ENCODE results near the gene TTYH3.
"Not testable (repeated sequence)": the region's sequence is repeated elsewhere in the genome, so short reads cannot be mapped to it uniquely, and the experiment has no call there.

The TTYH3 gene

GRCh38 chr7:2663960-2664359 is 32.2 kb downstream of the TTYH3 start:
- Histone ChIP-seq H3K36me3 (ENCODE audit: control insufficient read depth, insufficient read depth, low read length) (peaks cover 19% of the 10 kb centered on the region), H3K9me3 (ENCODE audit: control insufficient read depth, insufficient read depth, low read depth, low read length) (no peaks in the 10 kb centered on the region; the same call in 1 of the 2 replicates), H3K27me3 (ENCODE audit: control insufficient read depth, insufficient read depth, low read length) (peaks cover 3% of the 10 kb centered on the region; the same call in 1 of the 2 replicates), H3K4me3 (ENCODE audit: low read depth, low read length) (no peak overlapping the region), H3K4me1 (ENCODE audit: control insufficient read depth, insufficient read depth, low read length) (no peaks in the 10 kb centered on the region; the same call in 1 of the 2 replicates), H3K27ac (ENCODE audit: low read depth, low read length) (no peak overlapping the region), H3K9ac (ENCODE audit: low read length) (no peak overlapping the region)

GRCh38 chr7:2665359-2665791 is 33.6 kb downstream of the TTYH3 start:
- H3K36me3 ChIP-seq (ENCODE audit: control insufficient read depth, insufficient read depth, low read length) = peaks cover 13% of the 10 kb centered on the region
- no peak overlapping the region for H3K9ac ChIP-seq (ENCODE audit: low read length)
- no peak overlapping the region for H3K27ac ChIP-seq (ENCODE audit: low read depth, low read length)
- peaks cover 3% of the 10 kb centered on the region; the same call in 1 of the 2 replicates for H3K27me3 ChIP-seq (ENCODE audit: control insufficient read depth, insufficient read depth, low read length)
- no peak overlapping the region for H3K4me3 ChIP-seq (ENCODE audit: low read depth, low read length)
- H3K4me1 ChIP-seq (ENCODE audit: control insufficient read depth, insufficient read depth, low read length) = no peaks in the 10 kb centered on the region; the same call in 1 of the 2 replicates
- no peaks in the 10 kb centered on the region; the same call in 1 of the 2 replicates for H3K9me3 ChIP-seq (ENCODE audit: control insufficient read depth, insufficient read depth, low read depth, low read length)

GRCh38 chr7:2666155-2666554 is 34.4 kb downstream of the TTYH3 start:
- Histone ChIP-seq H3K9me3 (ENCODE audit: control insufficient read depth, insufficient read depth, low read depth, low read length) (no peaks in the 10 kb centered on the region; the same call in 1 of the 2 replicates), H3K9ac (ENCODE audit: low read length) (no peak overlapping the region), H3K4me3 (ENCODE audit: low read depth, low read length) (no peak overlapping the region), H3K36me3 (ENCODE audit: control insufficient read depth, insufficient read depth, low read length) (peaks cover 9% of the 10 kb centered on the region; the same call in 1 of the 2 replicates), H3K27ac (ENCODE audit: low read depth, low read length) (no peak overlapping the region), H3K4me1 (ENCODE audit: control insufficient read depth, insufficient read depth, low read length) (no peaks in the 10 kb centered on the region; the same call in 1 of the 2 replicates), H3K27me3 (ENCODE audit: control insufficient read depth, insufficient read depth, low read length) (peaks cover 3% of the 10 kb centered on the region; the same call in 1 of the 2 replicates)

GRCh38 chr7:2666588-2667250 is 34.9 kb downstream of the TTYH3 start:
- Histone ChIP-seq H3K27me3 (ENCODE audit: control insufficient read depth, insufficient read depth, low read length) (peaks cover 3% of the 10 kb centered on the region; the same call in 1 of the 2 replicates), H3K27ac (ENCODE audit: low read depth, low read length) (no peak overlapping the region), H3K4me1 (ENCODE audit: control insufficient read depth, insufficient read depth, low read length) (no peaks in the 10 kb centered on the region; the same call in 1 of the 2 replicates), H3K4me3 (ENCODE audit: low read depth, low read length) (no peak overlapping the region), H3K36me3 (ENCODE audit: control insufficient read depth, insufficient read depth, low read length) (peaks cover 3% of the 10 kb centered on the region; the same call in 1 of the 2 replicates), H3K9ac (ENCODE audit: low read length) (no peak overlapping the region), H3K9me3 (ENCODE audit: control insufficient read depth, insufficient read depth, low read depth, low read length) (no peaks in the 10 kb centered on the region; the same call in 1 of the 2 replicates)

- peaks cover 3% of the 10 kb centered on the region; the same call in 1 of the 2 replicates for H3K27me3 ChIP-seq (ENCODE audit: control insufficient read depth, insufficient read depth, low read length)
- H3K27ac ChIP-seq (ENCODE audit: low read depth, low read length) = no peak overlapping the region
These were observed 36.1 kb downstream of the TTYH3 start for GRCh38 chr7:2667843-2668242.

DNA sequence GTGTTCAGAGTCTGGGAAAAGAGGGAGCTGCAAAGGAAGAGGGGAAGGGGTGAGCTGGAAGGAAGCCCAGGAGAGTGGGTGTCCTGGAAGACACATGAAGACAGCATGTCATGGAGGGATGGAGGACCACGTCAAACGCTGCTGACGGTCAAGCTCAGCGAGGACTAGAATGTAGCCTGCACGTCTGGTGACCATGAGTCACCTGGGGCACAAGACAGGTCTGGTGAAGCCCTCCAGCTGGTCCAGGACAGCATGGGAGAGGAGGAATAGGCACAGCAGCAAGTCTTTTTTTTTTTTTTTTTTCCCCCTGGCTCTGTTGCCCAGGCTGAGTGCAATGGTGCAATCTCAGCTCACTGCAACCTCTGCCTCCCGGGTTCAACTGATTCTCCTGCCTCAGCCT is 36.6 kb downstream of the TTYH3 start:
- H3K27ac ChIP-seq (ENCODE audit: low read depth, low read length) = no peak overlapping the region
- H3K36me3 ChIP-seq (ENCODE audit: control insufficient read depth, insufficient read depth, low read length) = no peaks in the 10 kb centered on the region
- H3K4me1 ChIP-seq (ENCODE audit: control insufficient read depth, insufficient read depth, low read length) = no peaks in the 10 kb centered on the region; the same call in 1 of the 2 replicates
- no peak overlapping the region for H3K4me3 ChIP-seq (ENCODE audit: low read depth, low read length)
- no peak overlapping the region for H3K9ac ChIP-seq (ENCODE audit: low read length)
- H3K9me3 ChIP-seq (ENCODE audit: control insufficient read depth, insufficient read depth, low read depth, low read length) = no peaks in the 10 kb centered on the region; the same call in 1 of the 2 replicates
- peaks cover 3% of the 10 kb centered on the region; the same call in 1 of the 2 replicates for H3K27me3 ChIP-seq (ENCODE audit: control insufficient read depth, insufficient read depth, low read length)

More at GRCh38 chr7:2667843-2668242, 36.1 kb downstream of the TTYH3 start:
- Histone ChIP-seq H3K9me3 (ENCODE audit: control insufficient read depth, insufficient read depth, low read depth, low read length) (no peaks in the 10 kb centered on the region; the same call in 1 of the 2 replicates), H3K36me3 (ENCODE audit: control insufficient read depth, insufficient read depth, low read length) (no peaks in the 10 kb centered on the region), H3K4me1 (ENCODE audit: control insufficient read depth, insufficient read depth, low read length) (no peaks in the 10 kb centered on the region; the same call in 1 of the 2 replicates), H3K4me3 (ENCODE audit: low read depth, low read length) (no peak overlapping the region), H3K9ac (ENCODE audit: low read length) (no peak overlapping the region)

DNA sequence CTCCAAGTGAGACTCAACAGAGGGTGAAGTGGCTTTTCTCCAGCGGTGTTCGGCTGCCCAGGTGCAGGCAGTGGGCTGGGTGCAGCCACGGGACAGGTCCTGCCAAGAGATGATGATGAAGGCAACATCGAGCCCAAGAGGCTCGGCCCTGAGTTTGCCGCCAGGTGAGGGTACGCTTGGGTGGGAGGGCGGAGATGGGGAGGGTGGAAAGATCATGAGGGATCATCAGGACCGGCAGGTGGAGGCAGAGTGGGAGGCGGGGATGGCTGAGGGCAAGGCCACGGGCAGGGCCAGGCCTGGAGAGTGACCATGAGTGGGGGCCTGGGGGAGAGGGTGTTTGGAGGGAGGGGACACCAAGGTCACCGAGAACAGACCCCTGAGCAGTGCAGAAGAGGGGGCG is 38.4 kb downstream of the TTYH3 start:
- no peaks in the 10 kb centered on the region for H3K4me1 ChIP-seq (ENCODE audit: control insufficient read depth, insufficient read depth, low read length)
- H3K4me3 ChIP-seq (ENCODE audit: low read depth, low read length) = no peak overlapping the region
- H3K27ac ChIP-seq (ENCODE audit: low read depth, low read length) = no peak overlapping the region
- H3K9ac ChIP-seq (ENCODE audit: low read length) = no peak overlapping the region
- no peaks in the 10 kb centered on the region for H3K36me3 ChIP-seq (ENCODE audit: control insufficient read depth, insufficient read depth, low read length)
- H3K9me3 ChIP-seq (ENCODE audit: control insufficient read depth, insufficient read depth, low read depth, low read length) = peaks cover 3% of the 10 kb centered on the region; the same call in 1 of the 2 replicates
- peaks cover 3% of the 10 kb centered on the region; the same call in 1 of the 2 replicates for H3K27me3 ChIP-seq (ENCODE audit: control insufficient read depth, insufficient read depth, low read length)

DNA sequence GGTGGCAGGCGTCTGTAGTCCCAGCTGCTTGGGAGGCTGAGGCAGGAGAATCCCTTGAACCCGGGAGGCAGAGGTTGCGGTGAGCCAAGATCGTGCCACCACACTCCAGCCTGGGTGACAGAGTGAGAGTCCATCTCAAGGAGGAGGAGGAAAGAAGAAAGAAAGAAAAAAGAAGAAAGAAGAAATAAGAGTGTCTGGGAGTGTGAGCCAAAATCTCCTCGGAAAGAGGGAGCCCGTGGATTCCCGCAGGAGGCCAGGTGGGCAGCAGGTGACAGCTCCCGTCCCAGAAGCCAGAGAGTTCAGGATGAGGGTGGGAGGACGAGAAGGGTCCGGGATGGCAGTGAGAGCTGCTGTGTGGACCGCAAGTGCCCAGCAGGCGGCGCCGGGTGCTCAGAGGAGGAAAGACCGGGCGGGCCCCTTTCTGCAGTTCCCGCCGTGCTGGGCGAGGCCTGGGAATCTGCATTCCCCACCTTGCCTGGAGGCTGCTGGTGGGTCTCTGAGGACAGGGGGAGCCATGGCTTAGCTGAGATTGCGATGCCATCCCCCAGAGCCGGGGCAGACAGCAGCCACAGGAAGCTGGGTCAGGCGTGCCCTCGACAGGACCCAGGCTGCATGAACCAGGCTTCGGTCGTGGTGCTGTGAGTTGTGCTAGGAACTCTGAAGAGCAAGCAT is 39.1 kb downstream of the TTYH3 start:
- Histone ChIP-seq H3K9me3 (ENCODE audit: control insufficient read depth, insufficient read depth, low read depth, low read length) (peaks cover 3% of the 10 kb centered on the region; the same call in 1 of the 2 replicates), H3K27ac (ENCODE audit: low read depth, low read length) (no peak overlapping the region), H3K4me1 (ENCODE audit: control insufficient read depth, insufficient read depth, low read length) (no peaks in the 10 kb centered on the region), H3K36me3 (ENCODE audit: control insufficient read depth, insufficient read depth, low read length) (no peaks in the 10 kb centered on the region), H3K9ac (ENCODE audit: low read length) (no peak overlapping the region), H3K4me3 (ENCODE audit: low read depth, low read length) (no peak overlapping the region), H3K27me3 (ENCODE audit: control insufficient read depth, insufficient read depth, low read length) (peaks cover 3% of the 10 kb centered on the region; the same call in 1 of the 2 replicates)

DNA sequence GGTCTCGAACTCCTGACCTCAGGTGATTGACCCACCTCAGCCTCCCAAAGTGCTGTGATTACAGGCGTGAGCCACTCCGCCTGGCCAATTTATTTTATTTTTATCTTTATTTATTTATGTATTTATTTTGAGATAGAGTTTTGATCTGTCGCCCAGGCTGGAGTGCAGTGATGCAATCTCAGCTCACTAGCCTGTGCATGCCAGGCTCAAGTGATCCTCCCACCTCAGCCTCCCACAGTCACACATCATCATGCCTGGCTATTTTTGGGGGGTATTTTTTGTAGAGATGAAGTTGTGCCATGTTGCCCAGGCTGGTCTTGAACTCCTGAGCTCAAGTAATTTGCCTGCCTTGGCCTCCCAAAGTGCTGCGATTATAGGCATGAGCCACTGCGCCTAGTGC is 41.4 kb downstream of the TTYH3 start:
- H3K36me3 ChIP-seq (ENCODE audit: control insufficient read depth, insufficient read depth, low read length); H3K4me1 ChIP-seq (ENCODE audit: control insufficient read depth, insufficient read depth, low read length); H3K27me3 ChIP-seq (ENCODE audit: control insufficient read depth, insufficient read depth, low read length); H3K9me3 ChIP-seq (ENCODE audit: control insufficient read depth, insufficient read depth, low read depth, low read length); H3K4me3 ChIP-seq (ENCODE audit: low read depth, low read length); H3K9ac ChIP-seq (ENCODE audit: low read length); H3K27ac ChIP-seq (ENCODE audit: low read depth, low read length): not testable (repeated sequence)

- H3K27ac ChIP-seq (ENCODE audit: low read depth, low read length) = no peak overlapping the region
- no peak overlapping the region for H3K4me3 ChIP-seq (ENCODE audit: low read depth, low read length)
- peaks cover 3% of the 10 kb centered on the region; the same call in 1 of the 2 replicates for H3K9me3 ChIP-seq (ENCODE audit: control insufficient read depth, insufficient read depth, low read depth, low read length)
- H3K9ac ChIP-seq (ENCODE audit: low read length) = no peak overlapping the region
- no peaks in the 10 kb centered on the region for H3K36me3 ChIP-seq (ENCODE audit: control insufficient read depth, insufficient read depth, low read length)
- no peaks in the 10 kb centered on the region for H3K4me1 ChIP-seq (ENCODE audit: control insufficient read depth, insufficient read depth, low read length)
- no peaks in the 10 kb centered on the region; the same call in 1 of the 2 replicates for H3K27me3 ChIP-seq (ENCODE audit: control insufficient read depth, insufficient read depth, low read length)
These were observed 42.1 kb downstream of the TTYH3 start for GRCh38 chr7:2673934-2674333.

Data from HUES6 (cell line).